Activated naive CD8-positive, alpha-beta T cell treated with anti-CD3 and anti-CD28 coated beads for 36 hours (primary cell): ENCODE results near the gene CPA2. TPM values are rescaled to one million over a fixed set of nuclear protein-coding genes. Genes with fewer than 3 reads are reported as not detected.
"Not testable (repeated sequence)": the region's sequence is repeated elsewhere in the genome, so short reads cannot be mapped to it uniquely, and the experiment has no call there.

Source experiments
- DNase-seq: peaks from one replicate; pipeline ENCODE4 v3.0.0; 2021
- H3K27ac Mint-ChIP-seq: one replicate; pipeline ENCODE4 v1.8.0; 2022; ENCODE audit warnings: mild to moderate bottlenecking, moderate library complexity, mixed read lengths
- H3K27me3 Mint-ChIP-seq: one replicate; pipeline ENCODE4 v1.8.0; 2022; ENCODE audit warnings: mild to moderate bottlenecking, mixed read lengths
- H3K36me3 Mint-ChIP-seq: one replicate; pipeline ENCODE4 v1.8.0; 2021; ENCODE audit warnings: mild to moderate bottlenecking, mixed read lengths
- H3K4me1 Mint-ChIP-seq: one replicate; pipeline ENCODE4 v1.8.0; 2021; ENCODE audit warnings: mixed read lengths
- H3K4me3 Mint-ChIP-seq: one replicate; pipeline ENCODE4 v1.8.0; 2022; ENCODE audit warnings: mild to moderate bottlenecking, moderate library complexity, mixed read lengths
- H3K9me3 Mint-ChIP-seq: one replicate; pipeline ENCODE4 v1.8.0; 2022; ENCODE audit warnings: mixed read lengths
- total RNA-seq, 2 experiments: library from RNA; stranded (reverse); gene quantifications; one replicate each; pipeline ENCODE4 v1.2.3, GENCODE V29; 2021

Gene CPA2
- total RNA-seq, 2 experiments from 2014 or later: 0.16 TPM; not detected in 1

DNA sequence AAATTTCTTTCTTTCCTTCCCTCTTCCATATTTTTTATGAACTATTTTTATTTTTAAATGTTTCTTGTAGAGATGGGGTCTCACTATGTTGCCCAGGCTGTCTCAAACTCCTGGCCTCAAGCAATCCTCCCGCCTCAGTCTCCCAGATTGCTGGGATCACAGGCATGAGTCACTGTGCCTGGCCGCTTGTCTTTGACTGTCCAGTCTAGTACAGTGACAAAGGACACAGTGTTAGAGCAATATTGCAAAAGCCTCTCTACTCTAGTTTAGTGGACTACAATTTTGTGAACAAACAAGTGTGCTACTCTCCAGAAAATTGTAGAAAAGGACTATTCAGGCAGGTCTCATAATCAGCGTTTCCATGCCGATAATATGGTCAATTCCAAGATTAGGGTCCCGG lies 37.3 kb downstream of the CPA2 start:
- no peaks in the 10 kb centered on the region for H3K27me3 Mint-ChIP-seq
- H3K36me3 Mint-ChIP-seq: no peaks in the 10 kb centered on the region
- no peak for DNase-seq
- H3K4me1 Mint-ChIP-seq: no peaks in the 10 kb centered on the region
- H3K4me3 Mint-ChIP-seq: no peak overlapping the region
- H3K27ac Mint-ChIP-seq: no peak overlapping the region
- H3K9me3 Mint-ChIP-seq: no peaks in the 10 kb centered on the region

DNA sequence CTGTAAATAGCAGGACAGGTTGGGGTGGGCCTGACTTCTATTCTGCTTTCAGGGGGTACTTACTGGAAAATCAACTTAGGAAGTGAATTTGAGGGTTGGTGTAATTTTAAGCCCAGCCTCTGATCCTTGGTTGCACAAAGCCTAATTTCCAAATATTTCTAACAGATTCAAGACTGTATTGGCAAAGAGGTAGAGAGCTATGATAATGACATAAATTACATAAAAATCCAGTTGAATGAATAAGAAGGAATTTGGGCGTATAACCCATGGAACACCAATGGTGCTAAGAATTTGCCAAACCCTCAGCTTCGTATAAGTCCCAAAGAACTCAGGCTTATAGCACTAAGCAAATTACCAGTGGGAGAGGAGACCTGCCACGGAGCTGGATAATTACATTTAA lies 38.2 kb downstream of the CPA2 start:
- Mint-ChIP-seq H3K4me1 (peaks cover under 1% of the 10 kb centered on the region), H3K27ac (no peak overlapping the region), H3K9me3 (no peaks in the 10 kb centered on the region), H3K36me3 (no peaks in the 10 kb centered on the region), H3K27me3 (no peaks in the 10 kb centered on the region), H3K4me3 (no peak overlapping the region)
- DNase-seq: no peak

DNA sequence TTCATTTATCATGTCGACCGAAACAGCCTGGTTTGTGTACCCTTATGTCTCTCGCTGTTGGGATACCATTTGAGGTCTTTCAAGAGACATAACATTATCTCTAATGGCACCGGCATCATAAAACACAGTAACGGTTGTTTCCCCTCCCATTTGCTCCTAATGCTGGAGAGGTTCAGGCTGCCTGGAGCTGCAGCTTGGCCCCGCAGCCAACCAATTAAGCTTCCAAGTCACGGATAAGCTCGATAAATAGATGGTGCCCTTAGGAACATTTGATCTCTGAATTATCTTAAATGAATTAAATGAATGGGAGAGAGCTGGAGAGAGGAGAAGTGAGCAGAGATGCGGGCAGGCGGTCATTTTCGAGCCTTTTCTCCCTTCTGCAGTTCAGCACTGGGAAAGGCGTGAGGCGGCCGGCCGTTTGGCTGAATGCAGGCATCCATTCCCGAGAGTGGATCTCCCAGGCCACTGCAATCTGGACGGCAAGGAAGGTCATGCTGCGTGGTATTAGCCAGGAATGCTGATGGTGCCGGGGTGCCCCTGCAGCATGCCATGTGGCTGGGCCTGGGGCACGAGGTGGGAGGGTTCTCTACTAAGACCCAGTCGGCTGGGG lies 38.9 kb downstream of the CPA2 start:
- Mint-ChIP-seq H3K27me3 (no peaks in the 10 kb centered on the region), H3K4me3 (no peak overlapping the region), H3K27ac (no peak overlapping the region), H3K9me3 (no peaks in the 10 kb centered on the region), H3K4me1 (peaks cover 3% of the 10 kb centered on the region), H3K36me3 (no peaks in the 10 kb centered on the region)
- no peak for DNase-seq

DNA sequence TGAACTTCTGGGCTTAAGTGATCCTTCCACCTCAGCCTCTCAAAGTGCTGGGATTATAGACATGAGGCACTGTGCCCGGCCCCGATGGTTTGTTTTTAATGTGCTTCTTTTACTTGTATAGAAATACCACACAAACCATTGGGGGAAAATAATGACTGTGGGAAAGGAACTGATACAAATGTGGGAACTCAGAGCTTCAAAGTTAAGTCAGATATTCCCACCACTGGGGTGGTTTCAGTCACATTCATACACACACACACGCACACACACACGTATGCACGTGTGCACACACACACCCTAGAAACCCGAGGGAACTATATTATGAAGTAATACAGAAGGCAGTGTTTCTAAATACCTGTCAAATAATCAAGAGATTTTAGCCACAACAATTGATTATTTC lies 43.3 kb downstream of the CPA2 start:
- no peaks in the 10 kb centered on the region for H3K36me3 Mint-ChIP-seq
- peaks cover 3% of the 10 kb centered on the region for H3K4me1 Mint-ChIP-seq
- H3K9me3 Mint-ChIP-seq: no peaks in the 10 kb centered on the region

DNA sequence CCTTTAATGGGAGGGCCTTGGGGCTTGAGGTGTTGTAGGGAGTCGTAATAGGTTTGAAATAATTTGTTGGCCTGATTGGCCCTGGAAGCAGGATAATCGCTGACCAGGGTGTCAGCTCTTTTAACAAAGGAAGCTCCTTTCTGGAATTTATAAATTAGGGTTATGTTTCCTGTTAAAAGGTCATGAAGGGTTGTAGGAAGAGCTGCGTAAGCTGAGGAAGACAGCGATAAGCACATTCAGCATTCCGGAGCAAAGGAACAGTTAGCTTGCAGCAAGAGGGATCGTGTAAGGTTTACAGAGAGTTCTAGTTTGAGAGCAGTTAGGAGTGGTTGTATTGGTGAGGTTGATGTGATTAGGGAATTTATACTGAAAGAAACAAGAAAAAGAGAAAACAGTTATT lies 47.6 kb downstream of the CPA2 start:
- H3K9me3 Mint-ChIP-seq: no peaks in the 10 kb centered on the region
- H3K36me3 Mint-ChIP-seq: no peaks in the 10 kb centered on the region
- DNase-seq: no peak
- peaks cover 3% of the 10 kb centered on the region for H3K4me1 Mint-ChIP-seq
- no peak overlapping the region for H3K4me3 Mint-ChIP-seq
- no peak overlapping the region for H3K27ac Mint-ChIP-seq
- H3K27me3 Mint-ChIP-seq: no peaks in the 10 kb centered on the region

More for the DNA sequence above, 43.3 kb downstream of the CPA2 start:
- Mint-ChIP-seq H3K4me3 (no peak overlapping the region), H3K27ac (no peak overlapping the region), H3K27me3 (no peaks in the 10 kb centered on the region)
- DNase-seq: no peak

DNA sequence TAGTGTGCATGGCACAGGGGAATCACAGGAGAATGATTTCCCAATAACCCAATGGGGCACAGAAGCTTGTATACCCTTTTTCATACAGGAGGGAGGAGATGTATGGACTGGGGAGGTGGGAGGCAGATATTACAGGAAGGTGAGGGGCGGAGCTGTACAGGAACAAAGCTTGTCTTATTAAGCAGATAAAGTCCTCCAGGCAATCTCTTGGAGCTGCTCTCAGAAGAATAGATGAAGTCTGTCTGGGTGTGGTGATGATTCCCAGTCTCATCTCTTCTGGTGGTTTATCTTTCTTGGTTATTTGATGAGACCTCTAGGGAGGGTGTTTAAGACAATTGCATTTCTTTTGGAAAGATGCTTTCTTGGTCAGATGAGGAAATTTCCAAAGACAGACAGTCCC lies 52.9 kb downstream of the CPA2 start:
- peaks cover 1% of the 10 kb centered on the region for H3K9me3 Mint-ChIP-seq
- H3K27ac Mint-ChIP-seq: no peak overlapping the region
- H3K36me3 Mint-ChIP-seq: no peaks in the 10 kb centered on the region
- no peak for DNase-seq
- peaks cover 2% of the 10 kb centered on the region for H3K4me1 Mint-ChIP-seq
- no peaks in the 10 kb centered on the region for H3K27me3 Mint-ChIP-seq
- no peak overlapping the region for H3K4me3 Mint-ChIP-seq

DNA sequence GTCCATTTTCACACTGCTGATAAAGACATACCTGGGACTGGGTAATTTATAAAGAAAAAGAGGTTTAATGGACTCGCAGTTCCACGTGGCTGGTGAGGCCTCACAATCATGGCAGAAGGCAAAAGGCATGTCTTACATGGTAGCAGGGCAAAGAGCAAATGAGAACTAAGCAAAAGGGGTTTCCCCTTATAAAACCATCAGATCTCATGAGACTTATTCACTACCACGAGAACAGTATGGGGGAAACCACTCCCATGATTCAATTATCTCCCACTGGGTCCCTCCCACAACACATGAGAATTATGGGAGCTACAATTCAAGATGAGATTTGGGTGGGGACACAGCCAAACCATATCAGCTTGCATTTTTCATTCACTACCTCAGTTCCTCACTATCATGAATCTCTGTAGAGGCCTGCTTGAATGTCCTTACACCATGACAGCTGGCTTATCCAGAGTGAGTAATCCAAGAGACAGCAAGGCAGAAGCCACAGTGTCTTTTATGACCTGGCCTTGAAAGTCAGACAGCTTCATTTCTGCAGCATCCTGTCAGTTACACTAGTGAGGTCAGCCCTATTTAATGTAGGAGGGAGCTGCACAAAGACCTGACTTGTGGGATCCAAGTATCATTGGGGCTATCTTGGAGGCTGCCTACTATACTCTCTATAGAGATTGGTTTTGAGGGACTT lies 55.0 kb downstream of the CPA2 start:
- not testable (repeated sequence) for H3K4me3 Mint-ChIP-seq, H3K36me3 Mint-ChIP-seq, H3K4me1 Mint-ChIP-seq, H3K9me3 Mint-ChIP-seq, H3K27ac Mint-ChIP-seq, H3K27me3 Mint-ChIP-seq, DNase-seq

DNA sequence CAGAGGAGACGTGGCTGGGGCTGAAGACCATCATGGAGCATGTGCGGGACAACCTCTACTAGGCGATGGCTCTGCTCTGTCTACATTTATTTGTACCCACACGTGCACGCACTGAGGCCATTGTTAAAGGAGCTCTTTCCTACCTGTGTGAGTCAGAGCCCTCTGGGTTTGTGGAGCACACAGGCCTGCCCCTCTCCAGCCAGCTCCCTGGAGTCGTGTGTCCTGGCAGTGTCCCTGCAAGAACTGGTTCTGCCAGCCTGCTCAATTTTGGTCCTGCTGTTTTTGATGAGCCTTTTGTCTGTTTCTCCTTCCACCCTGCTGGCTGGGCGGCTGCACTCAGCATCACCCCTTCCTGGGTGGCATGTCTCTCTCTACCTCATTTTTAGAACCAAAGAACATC lies 56.0 kb downstream of the CPA2 start:
- H3K36me3 Mint-ChIP-seq: no peaks in the 10 kb centered on the region
- no peaks in the 10 kb centered on the region for H3K27me3 Mint-ChIP-seq
- H3K4me3 Mint-ChIP-seq: no peak overlapping the region
- peaks cover 2% of the 10 kb centered on the region for H3K4me1 Mint-ChIP-seq
- H3K9me3 Mint-ChIP-seq: peaks cover 1% of the 10 kb centered on the region
- no peak overlapping the region for H3K27ac Mint-ChIP-seq
- DNase-seq: no peak

DNA sequence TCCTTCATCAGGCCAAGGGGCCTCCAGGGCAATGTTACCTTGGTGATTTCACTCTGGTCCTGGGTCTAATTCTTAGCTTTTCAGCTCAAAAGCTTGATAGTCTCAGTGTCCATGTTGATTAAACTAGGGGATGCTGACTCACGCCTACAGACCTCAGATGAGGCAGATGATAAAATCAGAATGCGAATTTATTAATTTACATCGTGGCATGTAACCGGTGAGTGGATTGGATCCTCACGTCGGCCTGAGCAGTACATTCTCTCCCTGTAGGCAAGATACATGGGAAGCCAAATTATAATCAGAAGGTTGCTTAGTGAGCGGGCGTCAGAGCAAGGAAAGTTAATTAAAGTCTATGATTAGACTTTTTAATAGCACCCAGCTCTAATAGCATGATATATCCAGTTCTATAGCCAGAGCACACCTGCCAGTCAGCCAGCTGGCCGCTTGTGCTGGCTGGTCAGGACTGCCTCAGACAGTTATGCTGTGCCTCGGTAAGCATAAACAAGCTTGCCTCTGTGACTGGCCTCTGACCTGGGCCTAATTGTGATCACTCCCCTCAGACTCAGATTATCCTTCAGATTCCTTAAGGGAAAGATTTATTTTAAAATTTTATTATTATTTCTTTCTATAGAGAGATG lies 57.8 kb downstream of the CPA2 start:
- Mint-ChIP-seq H3K27ac (no peak overlapping the region), H3K27me3 (no peaks in the 10 kb centered on the region), H3K9me3 (peaks cover 1% of the 10 kb centered on the region), H3K4me3 (no peak overlapping the region), H3K36me3 (no peaks in the 10 kb centered on the region), H3K4me1 (peaks cover 2% of the 10 kb centered on the region)
- no peak for DNase-seq

DNA sequence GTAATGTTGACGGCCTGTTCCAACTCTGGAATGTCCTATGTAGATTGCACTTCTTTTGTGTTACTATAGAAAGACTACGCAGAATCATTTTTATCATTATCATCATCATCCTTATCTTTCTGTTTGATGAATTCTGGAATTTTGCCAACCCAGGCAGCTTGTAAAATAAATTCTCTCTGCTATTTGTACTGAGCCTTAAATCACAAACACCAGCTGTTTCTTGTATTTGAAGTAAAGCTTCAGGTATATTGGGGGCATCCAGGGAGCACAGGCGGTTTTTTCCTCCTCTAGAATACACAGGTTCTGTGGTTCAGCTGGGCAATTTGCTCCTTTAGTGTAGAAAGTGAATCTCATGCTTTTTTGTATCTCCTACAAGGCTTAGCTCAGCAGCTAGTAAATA lies 63.0 kb downstream of the CPA2 start:
- Mint-ChIP-seq H3K27me3 (no peaks in the 10 kb centered on the region), H3K36me3 (no peaks in the 10 kb centered on the region)

DNA sequence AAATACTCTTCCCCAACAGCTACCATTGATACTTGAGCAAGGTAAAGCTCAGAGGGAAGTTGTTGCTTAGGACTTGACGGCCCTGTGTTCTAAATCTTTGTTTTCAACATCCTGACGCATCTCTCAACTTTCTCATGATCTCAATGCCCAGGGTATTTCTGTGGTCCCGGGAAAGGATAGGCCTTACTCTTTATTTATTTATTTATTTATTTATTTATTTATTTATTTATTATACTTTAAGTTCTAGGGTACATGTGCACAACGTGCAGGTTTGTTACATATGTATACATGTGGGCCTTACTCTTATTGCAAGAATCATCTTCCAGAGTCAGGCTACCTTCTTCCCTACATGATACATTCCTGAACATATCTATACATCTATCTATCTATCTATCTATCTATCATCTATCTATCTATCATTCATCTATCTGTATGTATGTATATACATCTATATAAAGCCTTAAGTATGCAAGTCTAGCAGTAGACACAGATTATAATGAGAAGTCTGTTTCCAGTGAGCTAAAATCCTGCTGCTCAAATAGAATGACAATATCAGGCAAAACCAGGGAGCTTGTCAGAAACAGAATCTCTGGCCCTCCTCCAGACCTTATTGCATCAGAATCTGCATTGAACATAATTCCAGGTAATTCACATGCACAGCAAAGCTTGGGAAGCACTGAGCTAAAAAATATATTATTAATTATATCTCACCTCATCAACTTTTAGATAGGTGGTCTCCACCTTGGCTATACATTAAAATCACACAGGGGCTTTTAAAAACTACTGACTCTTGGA lies 65.8 kb downstream of the CPA2 start:
- DNase-seq: no peak
- peaks cover 4% of the 10 kb centered on the region for H3K4me1 Mint-ChIP-seq
- no peaks in the 10 kb centered on the region for H3K36me3 Mint-ChIP-seq
- no peaks in the 10 kb centered on the region for H3K9me3 Mint-ChIP-seq
- H3K27ac Mint-ChIP-seq: no peak overlapping the region
- H3K27me3 Mint-ChIP-seq: no peaks in the 10 kb centered on the region
- H3K4me3 Mint-ChIP-seq: no peak overlapping the region

More for the DNA sequence above, 63.0 kb downstream of the CPA2 start:
- Mint-ChIP-seq H3K4me3 (no peak overlapping the region), H3K4me1 (peaks cover 4% of the 10 kb centered on the region), H3K9me3 (no peaks in the 10 kb centered on the region), H3K27ac (no peak overlapping the region)
- no peak for DNase-seq

DNA sequence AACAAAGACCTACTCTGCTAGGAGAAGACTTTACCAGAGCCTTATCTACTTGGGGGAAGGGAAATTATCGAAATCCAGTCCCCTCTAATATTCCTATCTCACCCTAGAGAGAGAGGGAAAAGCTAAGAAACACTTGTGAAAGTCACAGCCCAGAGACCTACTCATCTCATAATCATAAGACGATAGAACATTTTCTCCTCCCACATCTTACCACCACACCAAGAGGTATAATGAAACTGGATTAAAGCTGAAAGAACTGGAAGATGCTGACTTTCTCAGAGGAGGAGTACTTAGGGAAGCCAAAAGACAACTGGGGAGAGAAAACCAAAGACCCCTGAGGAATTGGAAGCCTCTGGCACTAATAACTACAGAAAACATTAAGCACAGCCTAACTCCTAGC lies 67.2 kb downstream of the CPA2 start:
- H3K4me3 Mint-ChIP-seq: no peak overlapping the region
- H3K36me3 Mint-ChIP-seq: no peaks in the 10 kb centered on the region
- H3K27me3 Mint-ChIP-seq: no peaks in the 10 kb centered on the region
- no peak overlapping the region for H3K27ac Mint-ChIP-seq
- DNase-seq: no peak
- no peaks in the 10 kb centered on the region for H3K9me3 Mint-ChIP-seq
- H3K4me1 Mint-ChIP-seq: peaks cover 4% of the 10 kb centered on the region

DNA sequence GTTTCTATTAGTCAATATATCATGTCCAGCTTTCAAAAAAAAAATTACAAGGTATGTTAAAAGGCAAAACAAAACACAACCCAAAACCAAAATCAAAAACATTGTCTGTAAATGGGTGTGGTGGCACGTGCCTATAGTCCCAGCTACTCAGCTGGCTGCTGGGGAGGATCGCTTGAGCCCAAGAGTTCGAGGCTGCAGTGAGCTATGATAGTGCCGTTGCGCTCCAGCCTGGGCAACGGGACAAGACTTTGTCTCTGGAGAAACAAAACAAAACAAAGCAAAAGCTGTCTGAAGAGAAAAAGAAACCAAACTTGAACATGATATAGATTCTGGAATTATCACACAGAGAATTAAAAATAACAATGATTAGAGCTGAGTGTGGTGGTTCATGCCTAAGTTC lies 67.6 kb downstream of the CPA2 start:
- H3K4me3 Mint-ChIP-seq: no peak overlapping the region
- no peaks in the 10 kb centered on the region for H3K9me3 Mint-ChIP-seq
- H3K27ac Mint-ChIP-seq: no peak overlapping the region
- DNase-seq: no peak
- H3K27me3 Mint-ChIP-seq: no peaks in the 10 kb centered on the region
- H3K4me1 Mint-ChIP-seq: peaks cover 4% of the 10 kb centered on the region
- H3K36me3 Mint-ChIP-seq: no peaks in the 10 kb centered on the region

DNA sequence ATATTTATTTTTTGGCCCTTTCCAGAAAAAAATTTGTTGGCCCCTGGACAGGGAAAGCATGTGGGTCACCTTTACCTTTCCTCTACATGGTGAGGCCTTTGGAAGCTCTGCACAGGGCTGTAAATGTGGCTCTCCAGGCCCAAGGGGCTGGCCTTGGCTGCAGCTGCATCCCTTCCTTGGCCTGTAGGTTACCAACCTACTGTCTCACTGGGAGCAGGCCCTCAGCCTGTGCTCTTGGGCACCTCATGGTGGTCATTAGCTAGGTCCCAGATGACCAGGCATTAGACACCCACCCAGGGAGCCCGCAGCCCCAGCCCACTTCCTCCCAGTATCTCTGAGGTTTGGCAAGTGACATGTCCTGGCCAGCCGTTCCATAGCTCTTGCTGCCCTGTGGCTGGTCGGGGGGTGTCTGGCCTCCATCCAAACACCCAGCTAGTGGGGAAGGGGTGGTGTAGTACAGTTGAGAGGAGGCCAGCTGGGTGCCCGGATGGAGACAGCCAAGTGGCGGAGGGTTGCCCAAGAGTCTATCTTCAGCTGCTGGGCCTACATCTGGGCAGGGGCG lies 70.8 kb downstream of the CPA2 start:
- H3K4me1 Mint-ChIP-seq: peaks cover 4% of the 10 kb centered on the region
- no peak overlapping the region for H3K4me3 Mint-ChIP-seq
- no peaks in the 10 kb centered on the region for H3K9me3 Mint-ChIP-seq
- no peaks in the 10 kb centered on the region for H3K36me3 Mint-ChIP-seq
- H3K27ac Mint-ChIP-seq: no peak overlapping the region
- no peak for DNase-seq
- H3K27me3 Mint-ChIP-seq: no peaks in the 10 kb centered on the region

DNA sequence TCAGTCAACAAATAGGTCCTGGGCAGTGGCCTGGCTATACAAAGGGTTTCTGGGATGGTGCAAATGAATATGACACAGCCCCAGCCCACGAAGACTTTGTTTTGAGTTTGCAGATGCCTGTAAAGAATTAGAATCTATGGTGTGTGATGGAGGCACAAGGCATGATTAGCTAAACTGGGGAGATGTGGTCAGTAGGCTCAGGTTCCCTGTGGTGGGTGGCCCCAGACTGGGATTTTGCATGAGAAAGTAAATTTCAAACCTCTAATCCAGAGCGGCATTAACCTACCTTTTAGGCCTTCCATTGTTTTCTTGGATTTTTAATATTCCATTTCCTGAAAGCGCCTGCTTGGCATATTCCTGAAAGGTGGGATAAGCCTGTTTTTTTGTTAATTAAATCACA lies 71.6 kb downstream of the CPA2 start:
- Mint-ChIP-seq H3K4me1 (peaks cover 4% of the 10 kb centered on the region), H3K27ac (no peak overlapping the region), H3K27me3 (no peaks in the 10 kb centered on the region), H3K9me3 (no peaks in the 10 kb centered on the region), H3K4me3 (no peak overlapping the region), H3K36me3 (no peaks in the 10 kb centered on the region)
- DNase-seq: no peak
